Breast epithelium (tissue), 4 donors: Measurements from ENCODE around the gene IARS2. TPM values are rescaled to one million over a fixed set of nuclear protein-coding genes. Genes with fewer than 3 reads are reported as not detected.

ENCODE experiments used
- DNase-seq, 2 donors: peaks; one replicate each; pipeline ENCODE4 v3.0.0-alpha.2; 2019; ENCODE audit warnings: low spot score in 2 of 2
- H3K27ac ChIP-seq, 2 donors: fragments of 200-600 bp; sonication (generic) in 1 of 2; one replicate each; pipeline ENCODE4 v1.5.1; 2016 to 2019; ENCODE audit warnings: mild to moderate bottlenecking in 1 of 2
- H3K27me3 ChIP-seq, 2 donors: fragments of 200-600 bp; sonication (generic) in 1 of 2; one replicate each; pipeline versions ENCODE4 v1.5.1 to v1.6.0; 2017 to 2019; ENCODE audit warnings: control low read depth in 1 of 2, mild to moderate bottlenecking in 1 of 2
- H3K36me3 ChIP-seq: fragments of 200-600 bp; one replicate; pipeline ENCODE4 v1.5.1; 2019
- H3K4me1 ChIP-seq, 2 donors: fragments of 200-600 bp; sonication (generic); one replicate each; pipeline ENCODE4 v1.5.1; 2016 to 2019; ENCODE audit warnings: control low read depth in 1 of 2
- H3K4me3 ChIP-seq, 3 donors: fragments of 200-600 bp; sonication (generic); 1 replicate in 2 of 3; 2 replicates in 1 of 3; pipeline ENCODE4 v1.5.1; 2016 to 2019; ENCODE audit warnings: mild to moderate bottlenecking in 3 of 3, moderate library complexity in 2 of 3
- H3K9me3 ChIP-seq, 2 donors: fragments of 200-600 bp; sonication (generic) in 1 of 2; one replicate each; pipeline ENCODE4 v1.5.1; 2016 to 2019; ENCODE audit warnings: control low read depth in 1 of 2
- POLR2A ChIP-seq: fragments of 450-650 bp; IDR thresholded peaks from one replicate; pipeline ENCODE4 v1.6.1; 2016; ENCODE audit warnings: antibody characterized with exemption, mild to moderate bottlenecking, moderate library complexity
- POLR2AphosphoS5 ChIP-seq, 3 donors: sonication (generic); formaldehyde crosslinking; IDR thresholded peaks; one replicate each; pipeline ENCODE4 v1.6.1; 2017; ENCODE audit warnings: antibody characterized with exemption in 3 of 3
- intact Hi-C: fragments of 100-400 bp; cut with DNase I; formaldehyde crosslinking; loops from one replicate; pipeline ENCODE4 v1.15.1; 2023; ENCODE audit warnings: low total_unique reads
- total RNA-seq, 3 donors: library from RNA; depleted of rRNA; stranded (reverse); fragments of >200 nt; gene quantifications; one replicate each; pipeline ENCODE4 v1.1.0, GENCODE V29; 2016
- TF ChIP-seq, protein P1 (sequence below), 3 donors: fragments of 450-650 bp; IDR thresholded peaks; one replicate each; pipeline ENCODE4 v1.5.1; 2016 to 2017; ENCODE audit warnings: antibody characterized with exemption in 3 of 3, mild to moderate bottlenecking in 3 of 3, moderate library complexity in 3 of 3

IARS2 gene
- total RNA-seq, 3 donors from 2014 or later = 57.7 to 84.0 (median 66.2) TPM

- peaks cover under 1% of the 10 kb centered on the region for H3K36me3 ChIP-seq
- H3K9me3 ChIP-seq = no peaks in the 10 kb centered on the region
- H3K27me3 ChIP-seq = no peaks in the 10 kb centered on the region
- intact Hi-C loops = no loop called here
- no peak for DNase-seq
- no peak overlapping the region for H3K4me3 ChIP-seq
- TF ChIP-seq, protein P1, sequence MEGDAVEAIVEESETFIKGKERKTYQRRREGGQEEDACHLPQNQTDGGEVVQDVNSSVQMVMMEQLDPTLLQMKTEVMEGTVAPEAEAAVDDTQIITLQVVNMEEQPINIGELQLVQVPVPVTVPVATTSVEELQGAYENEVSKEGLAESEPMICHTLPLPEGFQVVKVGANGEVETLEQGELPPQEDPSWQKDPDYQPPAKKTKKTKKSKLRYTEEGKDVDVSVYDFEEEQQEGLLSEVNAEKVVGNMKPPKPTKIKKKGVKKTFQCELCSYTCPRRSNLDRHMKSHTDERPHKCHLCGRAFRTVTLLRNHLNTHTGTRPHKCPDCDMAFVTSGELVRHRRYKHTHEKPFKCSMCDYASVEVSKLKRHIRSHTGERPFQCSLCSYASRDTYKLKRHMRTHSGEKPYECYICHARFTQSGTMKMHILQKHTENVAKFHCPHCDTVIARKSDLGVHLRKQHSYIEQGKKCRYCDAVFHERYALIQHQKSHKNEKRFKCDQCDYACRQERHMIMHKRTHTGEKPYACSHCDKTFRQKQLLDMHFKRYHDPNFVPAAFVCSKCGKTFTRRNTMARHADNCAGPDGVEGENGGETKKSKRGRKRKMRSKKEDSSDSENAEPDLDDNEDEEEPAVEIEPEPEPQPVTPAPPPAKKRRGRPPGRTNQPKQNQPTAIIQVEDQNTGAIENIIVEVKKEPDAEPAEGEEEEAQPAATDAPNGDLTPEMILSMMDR (IDR thresholded peaks at IDR 0.05) = no peak
- no peak for TF ChIP-seq POLR2AphosphoS5 (IDR thresholded peaks at IDR 0.05)
- no peak for TF ChIP-seq POLR2A
- H3K4me1 ChIP-seq = no peaks in the 10 kb centered on the region
- no peak overlapping the region for H3K27ac ChIP-seq
Measured at GRCh38 chr1:220060876-220061275, 33.1 kb upstream of the IARS2 start.

GRCh38 chr1:220062629-220063028, 31.3 kb upstream of the IARS2 start:
- intact Hi-C loops = no loop called here
- H3K27ac ChIP-seq = no peak overlapping the region

GRCh38 chr1:220067269-220068204, 26.4 kb upstream of the IARS2 start:
- H3K9me3 ChIP-seq = no peaks in the 10 kb centered on the region
- intact Hi-C loops = no loop called here
- H3K27me3 ChIP-seq = no peaks in the 10 kb centered on the region
- TF ChIP-seq, protein P1 (IDR thresholded peaks at IDR 0.05) = no peak
- TF ChIP-seq POLR2AphosphoS5 (IDR thresholded peaks at IDR 0.05) (no peak), POLR2A (no peak)
- no peak for DNase-seq
- peaks cover 8% of the 10 kb centered on the region for H3K36me3 ChIP-seq
- H3K4me3 ChIP-seq = no peak overlapping the region
- H3K4me1 ChIP-seq = no peaks in the 10 kb centered on the region
- no peak overlapping the region for H3K27ac ChIP-seq

More at GRCh38 chr1:220062629-220063028, 31.3 kb upstream of the IARS2 start:
- Histone ChIP-seq H3K9me3 (no peaks in the 10 kb centered on the region), H3K36me3 (peaks cover 8% of the 10 kb centered on the region), H3K4me3 (no peak overlapping the region), H3K27me3 (no peaks in the 10 kb centered on the region), H3K4me1 (no peaks in the 10 kb centered on the region)
- TF ChIP-seq POLR2A (no peak), POLR2AphosphoS5 (IDR thresholded peaks at IDR 0.05) (no peak)
- TF ChIP-seq, protein P1 (IDR thresholded peaks at IDR 0.05) = no peak
- DNase-seq = no peak

- intact Hi-C loops = loop anchor here (5.0 kb wide), 1 partner anchor 40 kb away; no protein-coding TSS in a partner anchor
- Histone ChIP-seq H3K27me3 (no peaks in the 10 kb centered on the region), H3K4me1 (no peaks in the 10 kb centered on the region), H3K4me3 (no peak overlapping the region), H3K9me3 (no peaks in the 10 kb centered on the region), H3K36me3 (no peaks in the 10 kb centered on the region), H3K27ac (no peak overlapping the region)
- no peak for DNase-seq
- TF ChIP-seq POLR2AphosphoS5 (IDR thresholded peaks at IDR 0.05) (no peak), POLR2A (no peak)
- TF ChIP-seq, protein P1 (IDR thresholded peaks at IDR 0.05) = no peak
Measured at GRCh38 chr1:220076861-220077762, 16.8 kb upstream of the IARS2 start.
